Dedifferentiated amniotic fluid mesenchymal stem cell (primary cell): Measurements from ENCODE around the gene ATP6V1G3.
"Not testable (repeated sequence)": the region's sequence is repeated elsewhere in the genome, so short reads cannot be mapped to it uniquely, and the experiment has no call there.

Experiments
- DNase-seq: peaks from one replicate; pipeline ENCODE4 v3.0.0-alpha.2; 2016; ENCODE audit errors: extremely low spot score

The ATP6V1G3 gene

DNA sequence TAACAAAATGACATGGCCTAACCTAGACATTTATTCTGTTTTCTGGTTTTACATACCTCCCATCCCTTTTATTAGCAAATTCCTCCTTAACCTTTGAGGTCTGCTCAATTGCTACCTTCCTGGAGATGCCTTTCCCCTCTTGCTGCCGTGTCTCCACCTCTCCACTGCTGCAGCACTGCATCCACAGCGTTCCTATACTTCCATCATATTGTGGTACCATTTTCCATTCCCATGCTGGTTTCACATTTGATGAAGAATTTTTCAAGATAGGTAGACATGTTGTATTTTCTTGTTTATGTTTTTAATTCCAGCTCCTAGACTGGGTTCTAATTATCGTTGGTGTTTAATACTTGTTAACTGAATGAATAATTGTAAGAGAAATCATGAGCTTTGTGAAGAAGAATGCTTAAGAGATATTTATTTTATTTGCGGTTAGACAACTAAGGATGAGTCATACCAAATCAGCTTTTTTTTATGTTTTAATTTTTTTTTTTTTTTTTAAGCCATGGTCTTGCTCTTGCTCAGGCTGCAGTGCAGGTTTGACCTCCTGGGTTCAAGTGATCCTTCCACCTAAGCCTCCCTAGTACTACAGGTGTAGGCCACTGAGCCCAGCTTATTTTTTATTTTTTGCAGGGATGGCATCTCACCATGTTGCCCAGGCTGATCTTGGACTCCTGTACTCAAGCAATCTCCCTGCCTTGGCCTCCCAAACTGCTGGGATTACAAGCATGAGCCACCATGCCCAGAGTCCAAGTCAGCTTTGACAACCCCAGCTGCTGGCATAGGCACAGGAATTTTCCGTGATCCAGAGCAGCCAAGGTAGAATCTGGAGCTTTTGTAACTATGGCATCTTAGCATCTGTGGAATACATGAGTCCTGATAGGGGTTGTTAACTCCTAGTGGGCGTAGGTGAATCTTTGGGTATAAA, 44.0 kb downstream of the ATP6V1G3 start:
- DNase-seq, result peak; percentile 53

DNA sequence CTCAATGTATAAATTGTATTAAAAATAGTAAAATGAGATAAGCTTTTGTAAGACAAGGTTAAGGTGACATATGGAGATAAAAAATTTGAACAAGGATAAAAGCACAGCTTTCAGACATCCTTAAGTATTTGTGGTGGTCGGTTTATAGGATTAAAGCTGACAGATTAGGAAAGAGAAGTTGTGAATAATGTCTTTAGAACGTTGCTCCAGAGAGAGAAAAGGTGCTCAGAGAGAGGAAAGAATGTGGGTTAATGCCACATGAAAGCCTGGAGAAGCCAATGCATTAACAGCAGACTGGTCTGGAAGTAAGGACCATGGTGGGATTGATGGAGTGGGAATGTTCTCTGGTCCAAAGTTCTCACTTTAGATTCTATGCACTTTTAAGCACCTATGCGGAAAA, 44.8 kb downstream of the ATP6V1G3 start:
- no peak for DNase-seq

GRCh38 chr1:198494658-198495103, 45.8 kb downstream of the ATP6V1G3 start:
- no peak for DNase-seq

- no peak for DNase-seq
Measured at GRCh38 chr1:198494139-198494538, 46.3 kb downstream of the ATP6V1G3 start.

GRCh38 chr1:198493329-198493728, 47.2 kb downstream of the ATP6V1G3 start:
- DNase-seq, result no peak

- DNase-seq, result peak; percentile 79
Measured at GRCh38 chr1:198492872-198493271, 47.6 kb downstream of the ATP6V1G3 start.

GRCh38 chr1:198491596-198491995, 48.9 kb downstream of the ATP6V1G3 start:
- DNase-seq, result no peak

DNA sequence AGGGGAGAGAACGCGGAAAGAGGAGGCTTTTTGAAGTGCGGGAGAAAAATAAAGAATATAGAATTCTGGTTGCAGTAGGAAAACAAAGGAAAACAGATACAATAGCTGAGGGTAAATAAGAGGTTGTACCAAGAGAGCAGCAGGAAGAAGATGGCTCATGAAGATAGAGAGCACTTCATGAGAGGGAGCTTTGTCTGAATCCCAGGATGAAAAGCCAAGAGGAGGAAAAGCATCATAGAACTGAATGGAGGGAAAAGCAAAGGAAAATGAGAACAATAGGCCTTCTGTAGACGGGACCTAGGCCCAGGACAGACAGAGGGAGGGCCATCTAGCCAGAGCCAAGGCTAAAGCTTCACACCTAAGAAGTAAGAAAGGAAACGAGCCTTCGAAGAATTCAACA, 49.5 kb downstream of the ATP6V1G3 start:
- DNase-seq, result no peak

DNA sequence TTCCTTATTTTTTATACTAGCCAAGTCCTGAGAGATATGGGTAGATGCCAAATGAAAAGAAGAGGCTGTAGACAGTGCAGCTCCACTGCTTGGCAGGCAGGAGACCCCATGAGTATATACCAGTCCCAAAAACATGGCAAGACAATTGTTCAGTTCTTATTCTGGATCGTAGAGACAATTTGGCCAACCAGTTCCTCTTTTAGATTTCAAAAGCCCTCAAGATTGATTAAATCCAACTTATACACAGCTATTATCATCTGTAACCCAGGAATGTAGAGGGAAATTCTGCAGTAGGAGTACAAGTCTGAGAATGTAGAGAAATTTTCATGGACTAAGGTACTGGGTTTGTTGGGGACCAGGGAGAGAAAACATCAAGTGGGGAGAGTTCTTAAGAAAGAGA, 50.3 kb downstream of the ATP6V1G3 start:
- no peak for DNase-seq

DNA sequence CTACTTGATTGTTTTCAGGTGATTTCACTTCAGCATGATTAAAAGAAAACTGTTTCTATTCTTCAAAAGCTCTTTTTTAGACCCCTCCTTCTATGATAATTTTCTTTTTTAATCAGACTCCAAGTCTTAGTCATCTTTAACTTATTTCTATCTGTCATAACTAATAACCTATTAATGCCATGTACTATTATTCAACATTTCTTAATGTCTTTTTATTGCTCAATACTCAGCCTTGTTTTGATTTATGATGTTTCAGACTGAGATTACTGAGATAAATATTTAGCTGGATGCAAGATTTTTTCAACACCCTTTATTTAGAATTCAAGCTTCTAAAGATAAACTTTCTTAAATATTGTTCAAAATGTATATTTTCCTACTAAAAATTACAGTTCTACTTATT, 53.6 kb downstream of the ATP6V1G3 start:
- no peak for DNase-seq

- DNase-seq, result no peak
Measured at GRCh38 chr1:198483645-198484044, 56.8 kb downstream of the ATP6V1G3 start.

DNA sequence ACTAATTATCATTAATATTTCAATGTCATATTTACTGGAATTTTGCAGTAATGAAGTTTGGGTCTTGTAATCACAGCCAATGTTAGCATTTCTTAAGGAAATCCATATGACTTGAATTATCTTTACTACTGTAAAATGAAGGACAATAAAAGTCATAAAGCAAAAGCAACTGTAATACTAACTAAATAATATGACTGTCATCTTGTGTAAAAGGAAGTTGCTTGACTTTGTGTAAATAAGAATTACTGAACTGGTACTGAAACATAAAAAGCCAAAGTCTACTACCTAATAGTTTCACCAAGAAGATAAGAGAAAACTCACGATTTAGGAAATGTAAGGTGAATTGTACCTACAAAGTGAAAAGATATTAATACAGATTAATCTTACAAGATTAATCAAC, 57.5 kb downstream of the ATP6V1G3 start:
- DNase-seq, result no peak

DNA sequence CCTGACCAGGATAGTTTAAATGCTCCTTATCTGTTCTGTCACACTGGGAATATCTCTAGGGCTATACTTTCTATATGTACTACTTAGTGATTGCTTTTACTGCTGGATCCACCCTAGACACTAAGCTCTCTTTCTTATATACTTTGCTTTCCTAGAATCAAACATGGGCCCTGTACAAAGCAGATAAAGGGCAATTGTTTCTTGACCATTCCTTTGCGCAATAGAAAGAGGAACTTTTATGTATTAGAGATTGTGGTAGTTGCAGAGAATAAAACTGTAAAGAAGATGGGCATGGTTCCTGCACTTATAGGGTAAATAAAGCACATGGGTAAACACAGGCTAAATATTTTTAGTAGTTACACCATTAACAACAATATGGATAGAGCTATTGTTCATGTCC, 58.8 kb downstream of the ATP6V1G3 start:
- DNase-seq, result no peak

DNA sequence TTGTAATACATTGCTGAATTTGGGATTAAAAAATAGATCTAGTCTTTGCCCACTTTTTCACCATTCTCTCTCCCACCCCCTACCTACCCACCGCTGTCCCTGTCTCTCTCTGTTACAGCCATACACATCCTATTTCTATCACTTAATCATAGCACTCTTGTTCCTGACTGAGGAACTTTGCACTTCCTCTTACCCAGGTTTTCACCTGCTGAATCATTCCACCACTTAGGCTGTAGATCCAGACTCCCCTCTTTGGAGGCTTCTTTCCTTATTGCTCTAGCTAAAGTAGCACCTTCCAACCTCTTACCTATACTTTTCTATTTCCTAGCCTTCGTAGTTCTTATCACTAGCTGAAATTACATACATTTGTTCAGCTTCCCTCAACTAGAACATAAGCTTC, 59.6 kb downstream of the ATP6V1G3 start:
- DNase-seq, result no peak

- not testable (repeated sequence) for DNase-seq
Measured at GRCh38 chr1:198477354-198477753, 63.1 kb downstream of the ATP6V1G3 start.
